Epidermal melanocyte (primary cell): ENCODE measurements around the gene HPCAL1.

ENCODE experiments used
- DNase-seq: peaks from one replicate; pipeline ENCODE4 v3.0.0; 2011; ENCODE audit warnings: low spot score; ENCODE audit not compliant: insufficient read length

The HPCAL1 gene

DNA sequence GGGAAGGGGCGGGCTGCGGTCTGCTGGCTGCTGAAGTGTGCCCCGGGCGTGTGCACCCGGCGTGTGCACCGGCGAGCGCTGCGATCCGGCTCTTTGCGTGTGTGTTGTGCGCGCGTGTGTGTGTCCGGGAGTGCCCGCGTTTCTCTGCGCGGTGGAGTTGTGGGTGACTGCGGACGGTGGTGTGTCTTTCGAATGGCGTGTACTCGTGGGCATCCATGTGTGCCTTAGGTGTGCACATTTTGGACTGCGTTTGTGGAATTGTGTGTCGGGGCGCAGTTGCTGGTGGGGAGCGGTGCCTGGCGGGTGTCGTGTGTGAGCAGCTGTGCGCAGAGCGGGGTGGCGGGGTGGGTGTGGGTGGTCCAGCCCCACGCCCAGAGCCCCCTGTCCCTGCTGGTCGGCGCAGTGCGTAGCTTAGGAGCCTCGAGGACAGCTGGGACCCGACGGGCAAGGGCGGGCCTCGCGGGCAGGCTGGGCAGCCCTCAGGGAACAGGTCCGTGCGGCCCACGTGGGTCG, 533 bp downstream of the HPCAL1 start:
- DNase-seq, result no peak

DNA sequence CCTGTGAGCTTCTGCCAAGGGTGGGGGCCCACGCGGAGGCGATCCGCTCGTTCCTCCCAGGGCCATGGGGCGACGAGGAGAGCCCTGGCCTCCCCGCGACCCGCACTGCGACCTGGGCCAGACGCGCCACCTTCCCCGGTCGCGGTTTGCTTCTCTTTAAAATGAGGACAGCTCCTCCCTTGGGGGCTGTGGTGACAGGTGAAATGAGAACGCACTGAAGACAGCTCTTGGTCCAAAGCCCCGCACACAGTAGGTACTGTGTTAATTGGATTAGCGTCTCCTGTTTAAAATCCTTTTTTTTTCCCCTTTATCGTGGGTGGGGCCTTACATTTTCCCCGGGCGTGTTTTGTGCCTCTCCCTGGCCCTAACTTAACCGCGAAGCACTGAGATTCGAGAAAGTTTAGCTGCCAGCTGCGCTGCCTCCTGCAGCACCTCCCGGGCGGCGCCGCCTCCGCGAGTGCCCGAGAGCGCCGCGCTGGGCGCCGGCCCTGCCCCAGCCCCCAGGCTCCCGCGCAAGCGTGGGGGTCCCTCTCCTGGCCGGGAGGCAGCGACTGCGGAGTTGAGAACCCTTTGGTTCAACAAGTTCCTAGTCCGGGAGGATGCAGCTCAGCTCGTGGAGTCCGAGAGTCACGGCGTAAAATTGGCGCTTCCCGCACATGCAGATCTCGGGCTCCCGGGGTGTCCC, 1.1 kb downstream of the HPCAL1 start:
- peak; percentile 41 for DNase-seq

DNA sequence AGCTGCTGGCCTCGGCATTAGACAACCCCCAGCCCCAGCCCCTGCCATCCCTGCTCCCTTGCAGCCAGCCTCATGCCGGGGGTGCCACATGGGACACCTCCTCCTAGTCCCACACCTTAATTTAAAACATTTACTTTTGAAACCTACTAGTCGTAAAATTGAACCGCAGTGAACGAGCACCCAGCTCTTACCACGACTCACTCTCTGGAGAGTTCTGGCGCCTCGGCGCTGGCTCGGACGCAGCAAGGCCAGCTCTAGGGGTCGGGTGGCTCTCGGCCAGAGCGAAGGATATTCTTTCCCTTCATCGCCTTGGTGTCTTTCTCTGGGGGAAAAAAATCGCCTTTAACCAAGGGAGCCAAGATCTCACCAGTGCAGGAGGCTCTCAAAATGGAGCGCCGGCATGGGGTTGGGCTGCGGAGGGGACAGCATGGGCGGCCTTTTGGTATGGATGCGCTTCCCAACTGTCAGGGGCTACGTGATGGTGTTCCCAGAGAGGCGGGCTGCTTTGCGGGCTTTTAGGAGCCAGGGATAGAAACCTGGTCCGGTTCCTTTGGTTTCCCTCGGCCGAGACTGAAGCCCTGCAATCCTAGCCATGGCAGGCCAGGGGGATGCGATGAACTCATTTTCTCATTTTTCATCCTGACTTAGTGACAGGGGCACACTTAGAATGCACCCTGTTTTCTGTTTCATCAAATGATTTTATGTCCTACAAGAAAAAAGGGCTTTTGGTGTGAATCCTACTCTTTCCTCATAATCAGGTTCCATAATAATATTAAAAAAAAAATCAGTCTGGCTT, 2.0 kb downstream of the HPCAL1 start:
- no peak for DNase-seq

DNA sequence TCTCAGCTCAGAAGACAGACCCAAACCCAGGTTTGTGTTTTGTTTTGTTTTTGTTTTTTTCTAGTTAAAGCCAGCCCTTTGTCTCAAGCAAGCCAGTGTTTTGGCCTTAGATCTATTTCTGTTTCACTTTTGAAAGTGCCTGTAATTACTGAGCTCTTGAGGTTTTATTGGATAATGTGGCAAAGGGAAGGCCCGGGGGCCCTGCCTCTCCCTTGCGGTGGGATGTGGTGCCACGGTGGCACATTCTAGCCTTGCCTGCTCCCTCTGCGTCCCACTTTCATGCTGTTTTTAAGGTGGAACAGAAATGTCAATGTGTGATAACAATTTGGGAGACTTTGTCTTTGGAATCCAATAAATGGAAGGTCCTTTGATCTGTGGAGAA, 2.5 kb downstream of the HPCAL1 start:
- peak; percentile 64 for DNase-seq

DNA sequence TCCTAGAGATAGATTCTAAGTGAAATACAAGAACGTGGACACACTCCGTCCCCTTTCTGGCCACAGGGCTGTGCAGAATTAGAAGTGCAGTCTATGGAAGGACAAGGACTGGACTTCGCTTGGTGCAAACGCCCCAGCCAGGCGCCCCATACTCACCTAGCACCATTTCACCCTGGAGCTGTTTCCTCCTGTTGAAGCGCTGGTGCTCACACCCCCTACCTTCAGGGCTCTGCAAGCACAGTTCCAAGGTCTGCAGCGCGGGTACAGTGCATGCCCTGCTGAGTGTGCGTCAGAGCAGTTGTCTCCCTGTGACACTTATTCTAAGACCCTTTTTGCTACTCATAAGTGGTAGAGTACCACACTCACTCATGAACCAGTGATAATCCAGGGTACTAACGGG, 3.0 kb downstream of the HPCAL1 start:
- no peak for DNase-seq

DNA sequence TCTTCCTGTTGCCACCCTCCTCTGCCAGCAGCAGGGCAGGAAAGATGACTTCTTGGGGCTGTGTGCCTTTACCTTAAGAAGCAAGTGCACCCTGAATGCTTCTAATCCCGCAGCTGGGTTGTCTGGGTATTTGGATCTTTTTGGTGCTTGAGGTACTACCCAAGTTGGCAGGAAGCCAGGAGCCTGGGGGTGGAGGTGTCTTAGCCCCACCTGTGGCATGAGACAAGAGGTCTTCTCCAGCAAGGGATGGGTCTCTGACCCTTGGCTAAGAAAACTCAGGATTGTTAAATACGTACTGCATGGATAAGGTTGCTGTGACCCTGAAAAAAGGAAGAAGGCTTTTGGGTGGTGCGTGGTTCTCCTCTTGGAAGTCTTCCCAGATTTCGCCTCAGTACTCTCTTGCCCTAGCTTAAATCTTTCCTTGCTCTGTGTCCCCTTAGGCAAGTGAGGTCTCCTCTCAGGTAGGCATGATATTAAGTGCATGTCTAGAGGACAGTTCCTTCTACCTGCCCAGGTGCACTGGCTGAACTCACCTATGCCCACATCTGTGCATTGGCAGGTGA, 4.3 kb downstream of the HPCAL1 start:
- DNase-seq, result no peak

DNA sequence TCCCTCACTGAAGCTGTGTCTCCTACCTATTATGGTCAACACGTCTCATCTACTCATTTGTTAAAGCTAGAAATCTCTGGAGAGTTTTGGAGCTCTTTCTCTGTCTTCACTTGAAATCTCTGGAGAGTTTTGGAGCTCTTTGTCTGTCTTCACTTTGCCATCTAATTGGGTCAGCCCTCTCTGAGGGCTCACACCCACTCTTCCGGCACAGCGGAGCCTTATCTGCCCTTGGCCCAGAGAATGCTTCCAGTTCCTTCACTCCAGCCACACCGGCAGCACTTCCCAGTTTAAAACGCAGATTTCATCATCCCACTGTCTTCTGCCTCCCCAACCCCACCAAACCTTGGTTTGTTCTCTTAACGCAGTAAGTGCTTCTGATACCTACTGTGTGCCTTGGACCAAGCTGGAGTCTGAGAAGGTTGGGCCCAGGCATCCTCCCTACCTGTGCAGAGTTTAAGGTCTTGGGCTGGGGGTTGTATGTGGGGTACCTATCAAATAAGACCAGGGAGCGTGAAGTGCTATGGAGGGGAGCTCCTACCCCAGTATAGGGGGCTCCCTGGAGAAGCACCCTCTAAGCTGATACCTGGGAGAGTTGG, 5.0 kb downstream of the HPCAL1 start:
- DNase-seq, result no peak

DNA sequence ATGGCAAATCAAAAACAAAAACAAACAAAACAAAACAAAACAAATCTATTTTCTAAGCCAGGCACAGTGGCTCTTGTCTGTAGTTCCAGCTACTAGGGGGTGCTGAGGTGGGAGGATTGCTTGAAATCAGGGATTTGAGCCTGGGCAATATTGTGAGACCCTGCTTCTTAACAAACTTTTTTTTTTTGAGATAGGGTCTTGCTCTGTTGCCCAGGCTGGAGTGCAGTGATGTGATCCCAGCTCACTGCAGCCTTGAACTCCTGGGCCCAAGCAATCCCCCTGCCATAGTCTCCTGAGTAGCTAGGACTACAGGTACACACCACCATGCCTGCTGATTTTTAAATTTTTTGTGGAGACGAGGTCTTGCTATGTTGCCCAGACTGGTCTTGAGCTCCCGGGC, 6.2 kb downstream of the HPCAL1 start:
- DNase-seq, result no peak

DNA sequence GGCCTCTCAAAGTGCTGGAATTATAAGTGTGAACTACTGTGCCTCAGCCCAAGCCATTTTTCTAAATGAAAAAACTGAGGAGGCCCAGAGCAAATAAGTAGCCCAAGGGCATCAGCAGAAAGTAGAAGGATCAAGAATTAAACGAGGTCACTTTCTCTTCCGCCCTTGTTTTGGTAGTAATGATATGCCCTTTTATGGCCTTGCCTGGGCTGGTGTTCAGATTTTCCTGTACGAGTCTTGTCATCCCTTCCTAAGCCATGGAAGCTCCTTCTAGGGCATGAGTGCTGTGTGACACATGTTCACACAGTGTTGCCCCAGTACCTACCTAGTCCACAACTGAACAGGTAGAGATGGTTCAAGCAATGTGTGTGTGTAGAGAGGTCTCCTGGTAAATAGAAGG, 6.6 kb downstream of the HPCAL1 start:
- DNase-seq, result no peak

DNA sequence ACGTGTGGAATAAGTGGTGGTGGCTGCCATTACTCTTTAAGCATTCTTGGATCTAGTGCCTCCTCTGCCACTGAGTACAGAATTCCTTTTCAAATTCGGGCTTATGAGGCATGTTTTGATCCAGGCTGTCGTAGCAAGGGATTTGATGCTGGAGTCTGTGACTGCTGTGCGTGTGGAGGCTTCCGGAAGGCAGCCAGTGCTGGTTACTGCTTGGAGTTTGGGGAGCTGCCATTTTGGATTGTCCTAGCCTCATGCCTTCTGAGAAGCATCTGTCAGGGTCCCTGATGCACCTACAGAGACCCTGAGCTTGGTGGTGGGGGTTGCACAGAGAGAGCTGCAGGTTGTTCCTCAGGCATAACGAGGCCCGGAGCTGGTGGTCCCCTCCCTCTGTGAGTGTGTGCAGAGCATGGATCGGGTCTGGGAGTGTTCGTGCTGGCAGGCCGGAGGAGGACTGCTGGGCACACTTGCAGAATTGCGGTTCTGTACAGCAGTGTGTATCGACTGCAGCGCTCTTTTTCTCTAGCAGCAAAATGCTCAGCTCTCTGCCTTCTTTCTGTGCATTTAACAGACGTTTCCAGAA, 7.7 kb downstream of the HPCAL1 start:
- DNase-seq, result no peak

DNA sequence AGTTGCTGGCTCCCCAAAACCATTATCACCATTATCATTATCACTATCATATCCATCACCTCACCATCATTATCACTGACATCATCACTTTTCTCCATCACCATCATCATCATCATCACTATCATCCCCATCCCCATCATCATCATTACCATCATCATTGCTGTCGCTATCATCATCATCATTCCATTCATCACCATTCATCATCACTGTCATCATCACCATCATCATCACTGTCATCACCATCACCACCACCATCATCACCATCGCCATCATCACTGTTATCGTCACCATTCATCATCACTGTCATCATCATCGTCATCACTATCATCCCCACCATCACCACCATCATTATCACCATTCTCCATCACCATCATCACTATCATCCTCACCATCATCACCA, 9.0 kb downstream of the HPCAL1 start:
- no peak for DNase-seq

DNA sequence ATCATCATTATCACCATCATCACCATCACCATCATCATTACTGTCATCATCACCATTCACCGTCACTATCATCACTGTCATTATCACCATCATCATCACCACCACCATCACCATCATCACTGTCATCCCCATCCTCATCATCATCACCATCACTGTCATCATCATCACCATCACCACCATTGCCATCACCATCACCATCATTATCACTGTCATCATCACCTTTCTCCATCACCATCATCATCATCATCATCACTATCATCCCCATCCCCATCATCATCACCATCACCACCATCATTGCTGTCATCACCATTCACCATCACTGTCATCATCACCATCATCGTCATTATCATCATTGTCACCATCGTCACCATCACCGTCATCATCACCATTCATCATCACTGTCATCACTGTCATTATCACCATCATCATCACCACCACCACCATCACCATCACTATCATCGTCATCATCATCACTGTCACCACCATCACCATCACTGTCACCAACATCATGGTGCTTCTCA, 9.8 kb downstream of the HPCAL1 start:
- DNase-seq, result no peak

DNA sequence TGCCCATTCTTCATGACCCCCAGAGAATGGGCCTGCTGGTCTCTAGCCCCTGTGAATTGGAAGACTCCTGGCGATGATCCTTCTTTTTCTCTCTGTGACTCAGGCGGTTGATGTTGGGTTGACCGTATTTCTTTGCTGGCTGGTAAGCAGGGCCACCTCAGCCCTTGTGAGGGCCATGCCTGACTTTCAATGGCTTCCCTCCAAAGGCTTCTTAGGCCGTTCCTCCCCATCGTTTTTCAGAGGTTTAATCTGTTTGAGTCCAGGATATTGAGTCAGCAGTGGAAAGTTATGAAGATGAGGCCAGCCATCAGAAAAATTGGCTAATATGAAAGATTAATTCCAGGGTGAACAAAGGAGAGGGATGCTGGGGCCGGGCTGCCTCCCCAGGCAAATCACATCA, 13.6 kb downstream of the HPCAL1 start:
- no peak for DNase-seq

DNA sequence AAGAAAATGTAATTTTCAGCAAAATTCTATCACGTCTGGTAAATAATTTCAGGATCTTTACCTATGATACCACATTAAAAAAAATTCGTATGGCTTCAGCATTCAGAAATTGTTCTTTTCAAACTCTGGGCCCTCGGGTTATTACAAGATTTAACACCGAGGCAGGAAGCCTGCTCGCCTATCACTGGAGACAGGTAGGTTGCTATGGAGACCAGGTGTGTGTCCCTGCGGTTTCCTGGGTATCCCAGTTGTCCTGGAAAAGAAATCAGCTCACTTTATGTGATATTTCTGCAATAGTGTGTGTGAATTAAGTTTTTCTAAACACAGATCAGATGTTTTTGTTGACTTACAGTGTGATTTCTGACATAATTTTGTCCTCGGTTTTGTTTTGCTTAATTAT, 14.2 kb downstream of the HPCAL1 start:
- no peak for DNase-seq

DNA sequence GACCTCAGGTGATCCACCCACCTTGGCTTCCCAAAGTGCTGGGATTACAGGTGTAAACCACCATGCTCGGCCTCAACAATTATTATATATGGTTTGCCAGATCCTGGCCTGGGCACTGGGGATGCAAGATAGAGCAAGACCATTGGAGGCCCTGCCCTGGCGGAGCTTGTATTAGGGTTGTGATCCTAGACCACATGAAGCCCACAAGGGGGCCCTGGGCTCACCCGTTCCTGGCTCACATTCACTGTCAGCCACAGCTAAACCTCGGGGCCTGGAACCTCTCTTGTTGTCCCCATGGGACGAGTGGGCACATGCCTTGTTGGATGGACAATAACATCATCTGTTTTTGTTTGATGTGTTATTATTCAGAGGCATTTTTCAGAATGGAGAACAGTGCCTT, 14.9 kb downstream of the HPCAL1 start:
- DNase-seq, result no peak

DNA sequence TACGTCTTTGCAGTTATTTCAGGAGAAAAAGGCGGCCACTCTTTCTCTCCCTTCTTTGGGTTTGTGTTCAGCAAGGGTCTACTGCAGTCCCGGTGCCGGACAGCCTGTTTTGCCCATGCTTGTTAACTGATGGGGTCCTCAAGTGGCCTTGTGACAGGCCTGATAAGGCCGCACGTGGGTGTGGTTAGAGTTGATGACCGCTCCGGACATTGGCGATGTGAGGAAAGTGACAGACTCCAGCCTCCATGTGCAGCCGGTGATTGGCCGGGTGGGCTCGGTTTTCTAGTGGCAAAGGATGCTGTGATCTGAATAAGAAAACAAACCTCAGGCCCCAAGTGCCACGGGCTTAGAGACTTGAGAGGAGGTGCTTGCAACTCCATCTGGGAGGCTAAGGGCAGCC, 15.6 kb downstream of the HPCAL1 start:
- DNase-seq, result no peak

DNA sequence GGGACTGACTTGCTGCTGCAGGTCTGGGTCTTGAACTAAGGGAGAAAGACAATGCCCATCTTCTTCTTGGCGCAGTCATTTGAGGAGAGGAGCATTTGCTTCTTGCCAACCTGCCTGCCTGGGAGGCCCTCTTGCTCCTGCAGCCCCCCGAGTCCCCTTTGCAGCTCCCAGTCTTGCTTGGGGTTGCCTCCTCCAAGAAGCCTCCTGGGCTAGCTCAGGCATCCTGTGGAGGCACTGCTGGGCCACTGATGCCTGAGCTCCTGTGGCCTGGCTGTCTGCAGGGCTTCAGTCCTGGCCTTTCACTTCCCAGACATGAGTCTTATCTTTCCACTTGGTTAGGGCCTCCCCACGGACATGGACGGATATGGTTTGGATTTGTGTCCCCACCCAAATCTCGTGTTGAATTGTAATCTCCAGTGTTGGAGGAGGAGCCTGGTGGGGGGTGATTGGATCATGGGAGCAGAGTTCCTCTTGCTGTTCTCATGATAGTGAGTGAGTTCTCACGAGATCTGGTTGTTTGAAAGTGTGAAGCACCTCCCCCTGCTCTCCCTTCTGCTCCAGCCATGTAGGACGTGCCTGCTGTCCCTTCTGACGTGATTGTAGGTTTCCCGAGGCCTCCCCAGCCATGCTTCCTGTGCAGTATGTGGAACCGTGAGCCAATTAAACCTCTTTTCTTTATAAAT, 17.3 kb downstream of the HPCAL1 start:
- DNase-seq, result no peak

DNA sequence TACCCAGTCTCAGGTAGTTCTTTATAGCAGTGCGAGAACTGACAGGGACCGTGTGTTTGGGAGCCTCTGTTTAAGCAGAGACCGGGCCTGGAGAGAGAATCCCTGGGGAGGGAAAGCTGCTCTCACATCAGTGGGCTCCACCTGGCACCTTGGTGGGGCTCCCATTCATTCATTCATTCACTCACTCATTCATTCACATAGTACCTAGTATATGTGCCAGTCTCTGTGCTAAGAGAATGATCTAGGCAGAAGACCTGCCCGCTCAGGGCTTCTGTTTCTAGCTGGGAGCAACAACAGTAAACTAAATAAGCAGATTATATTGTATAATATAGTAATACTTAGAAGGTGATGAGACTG, 17.8 kb downstream of the HPCAL1 start:
- DNase-seq, result no peak

DNA sequence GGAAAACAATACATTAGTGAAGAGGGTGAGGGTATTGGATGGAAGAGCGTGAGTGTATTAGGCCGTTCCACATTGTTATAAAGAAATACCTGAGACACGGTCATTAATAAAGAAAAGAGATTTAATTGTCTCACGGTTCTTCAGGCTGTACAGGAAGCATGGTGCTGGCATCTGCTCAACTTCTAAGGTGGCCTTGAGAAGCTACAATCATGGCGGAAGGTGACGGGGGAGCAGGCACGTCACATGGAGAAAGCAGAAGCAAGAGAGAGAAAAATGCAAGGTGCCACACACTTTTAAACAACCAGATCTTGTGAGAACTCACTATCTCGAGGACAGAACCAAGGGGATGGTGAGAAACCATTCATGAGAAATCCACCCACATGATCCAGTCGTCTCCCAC, 18.2 kb downstream of the HPCAL1 start:
- no peak for DNase-seq

DNA sequence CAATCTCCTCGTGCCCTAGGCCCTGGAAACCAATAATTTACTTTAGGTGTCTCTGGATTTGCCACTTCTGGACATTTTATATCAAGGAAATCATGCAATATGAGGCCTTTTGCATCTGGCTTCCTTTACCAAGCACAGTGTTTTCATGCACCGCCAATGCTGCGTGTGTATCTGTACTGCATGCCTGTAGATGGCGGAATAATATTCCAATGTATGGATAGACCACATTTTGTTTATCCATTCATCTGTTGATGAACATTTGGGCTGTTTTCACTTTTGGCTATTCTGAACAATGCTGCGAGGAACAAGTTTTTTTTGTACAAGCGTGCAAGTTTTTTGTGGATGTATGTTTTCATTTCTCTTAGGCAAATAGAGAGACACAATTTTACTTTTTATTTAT, 18.9 kb downstream of the HPCAL1 start:
- no peak for DNase-seq

DNA sequence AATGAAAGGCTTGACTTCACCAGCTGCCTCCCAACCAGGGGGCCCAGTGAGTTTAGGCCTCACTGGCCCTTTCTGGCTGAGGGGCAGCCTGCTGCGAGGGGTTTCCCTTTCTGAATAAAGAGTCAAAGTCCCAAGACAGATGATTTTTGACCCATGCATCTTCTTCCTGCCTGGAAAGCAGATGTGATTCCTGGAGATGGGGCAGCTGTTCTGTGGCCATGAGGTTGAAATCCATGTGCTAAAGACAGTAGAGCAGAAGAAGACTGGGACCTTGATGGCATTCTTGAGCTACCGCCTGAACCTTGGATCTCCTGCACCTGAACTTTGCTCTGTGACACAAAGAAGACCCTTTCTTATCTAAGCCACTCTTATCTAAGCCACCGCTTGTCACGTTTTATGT, 19.8 kb downstream of the HPCAL1 start:
- DNase-seq, result no peak
